WTC11 (cell line): ENCODE data around the gene LDLRAD3. TPM values are rescaled to one million over a fixed set of nuclear protein-coding genes. Genes with fewer than 3 reads are reported as not detected.

Experiments
- ATAC-seq: fragments of 200-7000 bp; cut with Tn5 transposase; 2 replicates; pipeline ENCODE4 v1.10.0; 2021; ENCODE audit warnings: mild to moderate bottlenecking, moderate library complexity
- CTCF ChIA-PET: fragments of 300-600 bp; sonication (Branson Sonifier 250); formaldehyde crosslinking; loops from one replicate; lab custom pipeline; 2021; ENCODE audit warnings: antibody characterized with exemption; lab: Charles Lee
- POLR2A ChIA-PET: fragments of 350-600 bp; sonication (Branson Sonifier 250); formaldehyde crosslinking; loops from one replicate; lab custom pipeline; 2021; ENCODE audit warnings: antibody characterized with exemption; lab: Charles Lee
- DNase-seq: peaks from one replicate; pipeline ENCODE4 v3.0.0; 2021; ENCODE audit warnings: low spot score
- H3K27ac Mint-ChIP-seq: 2 replicates; pipeline ENCODE4 v1.8.0; 2021; ENCODE audit warnings: mixed read lengths
- H3K27me3 Mint-ChIP-seq: 2 replicates; pipeline ENCODE4 v1.8.0; 2021; ENCODE audit warnings: low read depth, mild to moderate bottlenecking, moderate library complexity, mixed read lengths
- H3K36me3 Mint-ChIP-seq: 2 replicates; pipeline ENCODE4 v1.8.0; 2021; ENCODE audit warnings: mixed read lengths
- H3K4me1 Mint-ChIP-seq: 2 replicates; pipeline ENCODE4 v1.8.0; 2022; ENCODE audit warnings: mixed read lengths
- H3K4me3 Mint-ChIP-seq: 2 replicates; pipeline ENCODE4 v1.8.0; 2021; ENCODE audit warnings: mild to moderate bottlenecking, moderate library complexity, mixed read lengths
- H3K9me3 Mint-ChIP-seq: 2 replicates; pipeline ENCODE4 v1.8.0; 2021; ENCODE audit warnings: mixed read lengths
- CDX4 ChIP-seq: fragments of 250-450 bp; sonication (Bioruptor Pico); IDR thresholded peaks from 2 replicates; pipeline ENCODE4 v1.9.0; 2021; ENCODE audit warnings: moderate library complexity, mild to moderate bottlenecking, inconsistent platforms, borderline replicate concordance
- E2F1 ChIP-seq: sonication (generic); formaldehyde crosslinking; IDR thresholded peaks from 2 replicates; pipeline ENCODE4 v1.8.0; 2022; ENCODE audit warnings: mild to moderate bottlenecking, missing genetic modification reagents
- ELF4 ChIP-seq: sonication (generic); formaldehyde crosslinking; IDR thresholded peaks from 2 replicates; pipeline ENCODE4 v1.8.1; 2022; ENCODE audit warnings: low read depth, mild to moderate bottlenecking, moderate library complexity, missing genetic modification reagents
- ERG ChIP-seq: fragments of 250-450 bp; sonication (Bioruptor Pico); IDR thresholded peaks from 2 replicates; pipeline ENCODE4 v1.8.0; 2021; ENCODE audit warnings: mild to moderate bottlenecking
- IRF1 ChIP-seq: sonication (generic); formaldehyde crosslinking; IDR thresholded peaks from 2 replicates; pipeline ENCODE4 v1.8.0; 2023; ENCODE audit warnings: missing genetic modification reagents
- NR2C2 ChIP-seq: sonication (generic); formaldehyde crosslinking; IDR thresholded peaks from 2 replicates; pipeline ENCODE4 v1.8.0; 2022; ENCODE audit warnings: mild to moderate bottlenecking, missing genetic modification reagents
- OVOL2 ChIP-seq: fragments of 250-450 bp; sonication (Bioruptor Pico); IDR thresholded peaks from 2 replicates; pipeline ENCODE4 v1.9.0; 2021; ENCODE audit warnings: mild to moderate bottlenecking, borderline replicate concordance
- SMAD4 ChIP-seq: sonication (generic); formaldehyde crosslinking; IDR thresholded peaks from 2 replicates; pipeline ENCODE4 v1.8.0; 2022; ENCODE audit warnings: mild to moderate bottlenecking, missing genetic modification reagents
- SP1 ChIP-seq: sonication (generic); formaldehyde crosslinking; conservative IDR thresholded peaks from 2 replicates; pipeline ENCODE4 v1.8.1; 2022; ENCODE audit warnings: missing genetic modification reagents
- ZNF121 ChIP-seq: sonication (generic); formaldehyde crosslinking; IDR thresholded peaks from 2 replicates; pipeline ENCODE4 v1.8.0; 2023; ENCODE audit warnings: missing genetic modification reagents
- ZNF416 ChIP-seq: fragments of 250-450 bp; sonication (Bioruptor Pico); IDR thresholded peaks from 2 replicates; pipeline ENCODE4 v1.9.0; 2021; ENCODE audit warnings: mild to moderate bottlenecking, inconsistent platforms
- ZNF425 ChIP-seq: fragments of 250-450 bp; sonication (Bioruptor Pico); conservative IDR thresholded peaks from 2 replicates; pipeline ENCODE4 v1.9.0; 2021; ENCODE audit warnings: mild to moderate bottlenecking
- ZNF532 ChIP-seq: fragments of 250-450 bp; sonication (Bioruptor Pico); IDR thresholded peaks from 2 replicates; pipeline ENCODE4 v1.9.0; 2021; ENCODE audit warnings: mild to moderate bottlenecking, borderline replicate concordance
- total RNA-seq: library from RNA; stranded (reverse); gene quantifications from 3 replicates; pipeline ENCODE4 v1.2.3, GENCODE V29; 2021

Gene LDLRAD3
- total RNA-seq, 1 experiment from 2014 or later: 14.5 TPM

GRCh38 chr11:35928688-35929395 lies 15.0 kb upstream of the LDLRAD3 start:
- no peak for ATAC-seq
- TF ChIP-seq ZNF425 (CRISPR knock-in tag) (no peak), ZNF416 (CRISPR knock-in tag) (no peak), ZNF121 (no peak), ERG (CRISPR knock-in tag) (no peak), NR2C2 (CRISPR knock-in tag) (no peak), E2F1 (CRISPR knock-in tag) (no peak), ZNF532 (no peak), IRF1 (no peak), SP1 (CRISPR knock-in tag) (no peak)
- TF ChIP-seq, all 79 proteins: peak for 0
- ChIA-PET CTCF (interaction anchor here (0.6 to 2.9 kb wide), 2 partner anchors 107 to 432 kb away, joined by 3 to 10 read pairs; no protein-coding TSS in a partner anchor), POLR2A (interaction anchor here (0.5 to 0.6 kb wide), 2 partner anchors 49 to 110 kb away, joined by 3 read pairs; no protein-coding TSS in a partner anchor)
- no peaks in the 10 kb centered on the region for H3K36me3 Mint-ChIP-seq
- H3K4me3 Mint-ChIP-seq: no peak overlapping the region
- peaks cover 9% of the 10 kb centered on the region for H3K9me3 Mint-ChIP-seq
- DNase-seq: no peak
- peaks cover 2% of the 10 kb centered on the region; the same call in 1 of the 2 replicates for H3K27me3 Mint-ChIP-seq
- 0 out of 2 replicates have a peak, but pooled peaks cover 2% of the 10 kb centered on the region for H3K4me1 Mint-ChIP-seq
- no peak overlapping the region for H3K27ac Mint-ChIP-seq

GRCh38 chr11:35930466-35930865 lies 13.4 kb upstream of the LDLRAD3 start:
- ChIA-PET CTCF (no interaction called here), POLR2A (no interaction called here)
- Mint-ChIP-seq H3K4me1 (no peaks in the 10 kb centered on the region), H3K36me3 (no peaks in the 10 kb centered on the region), H3K9me3 (peaks cover 9% of the 10 kb centered on the region)
- TF ChIP-seq OVOL2 (no peak), CDX4 (CRISPR knock-in tag) (no peak), ELF4 (no peak), SMAD4 (CRISPR knock-in tag) (no peak)
- TF ChIP-seq, all 79 proteins: peak for 0
- no peak overlapping the region for H3K4me3 Mint-ChIP-seq
- no peak overlapping the region for H3K27ac Mint-ChIP-seq
- peaks cover 2% of the 10 kb centered on the region; the same call in 1 of the 2 replicates for H3K27me3 Mint-ChIP-seq
- ATAC-seq (no peak), DNase-seq (no peak)
